Measurements from ENCODE around the gene NACA2. TPM values are rescaled to one million over a fixed set of nuclear protein-coding genes. Genes with fewer than 3 reads are reported as not detected.
A peak's percentile ranks its signal among the peaks of the same experiment; 100 is the strongest.
"Not testable (repeated sequence)": the region's sequence is repeated elsewhere in the genome, so short reads cannot be mapped to it uniquely, and the experiment has no call there.

NACA2 gene
- total and polyA plus RNA-seq, 2 experiments from 2014 or later: not detected

GRCh38 chr17:61555127-61555566 lies 35.9 kb downstream of the NACA2 start:
- H3K4me3 ChIP-seq: no peak overlapping the region
- no peak for TF ChIP-seq CTCF (IDR thresholded peaks at IDR 0.05; ENCODE audit: low read depth, low read length)
- H3K4me1 ChIP-seq (ENCODE audit: low read depth): no peaks in the 10 kb centered on the region
- DNase-seq (ENCODE audit: low read depth in 1 of 2, low spot score in 1 of 2): no peak
- H3K36me3 ChIP-seq: no peaks in the 10 kb centered on the region
- no peaks in the 10 kb centered on the region for H3K9me3 ChIP-seq (ENCODE audit: low read depth)
- peaks cover 2% of the 10 kb centered on the region for H3K27me3 ChIP-seq
- H3K27ac ChIP-seq: no peak overlapping the region

GRCh38 chr17:61554209-61554608 lies 36.8 kb downstream of the NACA2 start:
- H3K9me3 ChIP-seq (ENCODE audit: low read depth): no peaks in the 10 kb centered on the region
- DNase-seq (ENCODE audit: low read depth in 1 of 2, low spot score in 1 of 2): no peak
- peaks cover 2% of the 10 kb centered on the region for H3K27me3 ChIP-seq
- H3K4me3 ChIP-seq: no peak overlapping the region
- no peak for TF ChIP-seq CTCF (IDR thresholded peaks at IDR 0.05; ENCODE audit: low read depth, low read length)
- no peaks in the 10 kb centered on the region for H3K36me3 ChIP-seq
- no peak overlapping the region for H3K27ac ChIP-seq
- H3K4me1 ChIP-seq (ENCODE audit: low read depth): no peaks in the 10 kb centered on the region

- not testable (repeated sequence) for H3K9me3 ChIP-seq (ENCODE audit: low read depth); H3K27ac ChIP-seq; H3K4me1 ChIP-seq (ENCODE audit: low read depth); H3K4me3 ChIP-seq; H3K27me3 ChIP-seq; H3K36me3 ChIP-seq; DNase-seq (ENCODE audit: low read depth in 1 of 2, low spot score in 1 of 2)
These were observed 38.5 kb downstream of the NACA2 start for GRCh38 chr17:61552560-61552959.

- Histone ChIP-seq H3K36me3 (no peaks in the 10 kb centered on the region), H3K27ac (no peak overlapping the region), H3K27me3 (peaks cover 2% of the 10 kb centered on the region), H3K4me1 (ENCODE audit: low read depth) (no peaks in the 10 kb centered on the region), H3K4me3 (no peak overlapping the region), H3K9me3 (ENCODE audit: low read depth) (no peaks in the 10 kb centered on the region)
- TF ChIP-seq CTCF (IDR thresholded peaks at IDR 0.05; ENCODE audit: low read depth, low read length): peak; percentile 72
- peak; percentile 42 to 69 for DNase-seq (ENCODE audit: low read depth in 1 of 2, low spot score in 1 of 2)
These were observed 39.7 kb downstream of the NACA2 start for GRCh38 chr17:61551255-61551742.

GRCh38 chr17:61547113-61547512 lies 43.9 kb downstream of the NACA2 start:
- Histone ChIP-seq H3K9me3 (ENCODE audit: low read depth) (no peaks in the 10 kb centered on the region), H3K36me3 (no peaks in the 10 kb centered on the region), H3K4me3 (no peak overlapping the region), H3K4me1 (ENCODE audit: low read depth) (no peaks in the 10 kb centered on the region), H3K27ac (no peak overlapping the region), H3K27me3 (no peaks in the 10 kb centered on the region)
- no peak for TF ChIP-seq CTCF (IDR thresholded peaks at IDR 0.05; ENCODE audit: low read depth, low read length)
- DNase-seq (ENCODE audit: low read depth in 1 of 2, low spot score in 1 of 2): no peak

GRCh38 chr17:61545335-61545938 lies 45.6 kb downstream of the NACA2 start:
- no peak for DNase-seq (ENCODE audit: low read depth in 1 of 2, low spot score in 1 of 2)
- no peak for TF ChIP-seq CTCF (IDR thresholded peaks at IDR 0.05; ENCODE audit: low read depth, low read length)
- Histone ChIP-seq H3K27me3 (no peaks in the 10 kb centered on the region), H3K9me3 (ENCODE audit: low read depth) (no peaks in the 10 kb centered on the region), H3K36me3 (no peaks in the 10 kb centered on the region), H3K27ac (no peak overlapping the region), H3K4me1 (ENCODE audit: low read depth) (no peaks in the 10 kb centered on the region), H3K4me3 (no peak overlapping the region)

Measured in cardiac muscle cell (in vitro differentiated cells and primary cell).